ENCODE data around the gene CPEB1.

GRCh38 chr15:82585072-82585471 is 62.1 kb downstream of the CPEB1 start:
- TF ChIP-seq CTCF (IDR thresholded peaks at IDR 0.05) (no peak), EZH2 (IDR thresholded peaks at IDR 0.05; ENCODE audit: borderline replicate concordance, insufficient read depth, low read depth, low read length, poor library complexity, severe bottlenecking) (no peak)

Data from B cell (primary cell).